Measurements from ENCODE around the gene PALLD. TPM values are rescaled to one million over a fixed set of nuclear protein-coding genes. Genes with fewer than 3 reads are reported as not detected.

Gene PALLD
- total and polyA plus RNA-seq, 3 donors from 2014 or later, result 138 to 156 (median 146) TPM

GRCh38 chr4:168514249-168514852 lies 17.5 kb downstream of the PALLD start:
- H3K36me3 ChIP-seq (ENCODE audit: low read depth, missing control alignments), result no peaks in the 10 kb centered on the region
- TF ChIP-seq CTCF (IDR thresholded peaks at IDR 0.05), result peak in 1 of 3 experiments; percentile 32
- TF ChIP-seq POLR2A (IDR thresholded peaks at IDR 0.05), result no peak
- no peaks in the 10 kb centered on the region for H3K4me1 ChIP-seq
- H3K27ac ChIP-seq, result no peak overlapping the region
- no peaks in the 10 kb centered on the region for H3K27me3 ChIP-seq
- intact Hi-C loops (cut with DNase I; ENCODE audit: low total_unique reads), result no loop called here
- no peaks in the 10 kb centered on the region for H3K9me3 ChIP-seq
- DNase-seq, result no peak
- H3K4me3 ChIP-seq, result no peak overlapping the region
- 29 to 34% methylated on average over 3 of the region's 3 CpGs for WGBS, 2 donors

- Histone ChIP-seq H3K4me1 (no peaks in the 10 kb centered on the region), H3K36me3 (ENCODE audit: low read depth, missing control alignments) (no peaks in the 10 kb centered on the region), H3K4me3 (no peak overlapping the region), H3K9me3 (no peaks in the 10 kb centered on the region), H3K27ac (no peak overlapping the region), H3K27me3 (no peaks in the 10 kb centered on the region)
- DNase-seq, result no peak
- 87 to 88% methylated on average over 5 of the region's 5 CpGs for WGBS, 2 donors
- intact Hi-C loops (cut with DNase I; ENCODE audit: low total_unique reads), result no loop called here
- TF ChIP-seq CTCF (IDR thresholded peaks at IDR 0.05) (no peak), POLR2A (IDR thresholded peaks at IDR 0.05) (no peak)
These were observed 18.6 kb downstream of the PALLD start for GRCh38 chr4:168515222-168516011.

- Histone ChIP-seq H3K36me3 (ENCODE audit: low read depth, missing control alignments) (no peaks in the 10 kb centered on the region), H3K27ac (no peak overlapping the region)
- 73 to 84% methylated on average over 2 of the region's 2 CpGs for WGBS, 2 donors
These were observed 20.0 kb downstream of the PALLD start for GRCh38 chr4:168516841-168517240.

GRCh38 chr4:168519576-168519975 lies 22.7 kb downstream of the PALLD start:
- H3K4me1 ChIP-seq, result no peaks in the 10 kb centered on the region
- no peak for TF ChIP-seq CTCF (IDR thresholded peaks at IDR 0.05)
- no peak for TF ChIP-seq POLR2A (IDR thresholded peaks at IDR 0.05)
- intact Hi-C loops (cut with DNase I; ENCODE audit: low total_unique reads), result no loop called here
- no peaks in the 10 kb centered on the region for H3K9me3 ChIP-seq
- no peak overlapping the region for H3K4me3 ChIP-seq
- 74 to 81% methylated on average over 1 of the region's 1 CpG for WGBS, 2 donors
- no peaks in the 10 kb centered on the region for H3K27me3 ChIP-seq
- no peak overlapping the region for H3K27ac ChIP-seq
- no peak for DNase-seq
- H3K36me3 ChIP-seq (ENCODE audit: low read depth, missing control alignments), result no peaks in the 10 kb centered on the region

More at GRCh38 chr4:168516841-168517240, 20.0 kb downstream of the PALLD start:
- H3K4me3 ChIP-seq, result no peak overlapping the region
- intact Hi-C loops (cut with DNase I; ENCODE audit: low total_unique reads), result no loop called here
- H3K4me1 ChIP-seq, result no peaks in the 10 kb centered on the region
- H3K27me3 ChIP-seq, result no peaks in the 10 kb centered on the region
- TF ChIP-seq POLR2A (IDR thresholded peaks at IDR 0.05), result no peak
- no peak for TF ChIP-seq CTCF (IDR thresholded peaks at IDR 0.05)
- no peak for DNase-seq
- no peaks in the 10 kb centered on the region for H3K9me3 ChIP-seq

All from testis (tissue), 3 donors.